22Rv1 (cell line): ENCODE measurements around the gene CTXND1.

ENCODE experiments used
- H3K27ac ChIP-seq: fragments of 450-650 bp; 2 replicates; pipeline ENCODE4 v1.5.1; 2017
- ZFX ChIP-seq: fragments of 450-650 bp; IDR thresholded peaks from 2 replicates; pipeline ENCODE4 v1.6.1; 2017; ENCODE audit warnings: antibody characterized with exemption, borderline replicate concordance
- TF ChIP-seq, protein P1 (sequence below): fragments of 450-650 bp; IDR thresholded peaks from 2 replicates; pipeline ENCODE4 v1.5.1; 2017; ENCODE audit warnings: mild to moderate bottlenecking

Gene CTXND1

DNA sequence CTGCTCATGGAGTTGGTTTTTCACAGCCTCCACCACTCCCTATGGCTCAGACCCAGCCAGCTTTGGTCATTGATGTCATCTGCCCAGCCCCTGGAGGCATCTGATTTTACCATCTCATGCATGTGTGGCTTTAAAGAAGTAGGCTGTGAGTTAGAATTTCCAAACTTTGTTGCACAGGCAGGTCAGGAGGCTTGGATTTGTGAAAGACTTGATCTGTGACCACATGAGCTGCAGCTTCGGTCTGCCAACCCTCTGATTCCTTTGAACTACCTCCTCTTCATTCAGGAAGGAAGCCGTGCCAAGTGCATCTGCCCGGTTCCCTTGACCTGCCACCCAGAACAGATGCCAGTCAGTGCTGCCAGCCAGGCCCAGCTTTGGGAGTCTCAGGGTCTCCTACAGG lies 9.2 kb downstream of the CTXND1 start:
- no peak for TF ChIP-seq ZFX
- TF ChIP-seq, protein P1, sequence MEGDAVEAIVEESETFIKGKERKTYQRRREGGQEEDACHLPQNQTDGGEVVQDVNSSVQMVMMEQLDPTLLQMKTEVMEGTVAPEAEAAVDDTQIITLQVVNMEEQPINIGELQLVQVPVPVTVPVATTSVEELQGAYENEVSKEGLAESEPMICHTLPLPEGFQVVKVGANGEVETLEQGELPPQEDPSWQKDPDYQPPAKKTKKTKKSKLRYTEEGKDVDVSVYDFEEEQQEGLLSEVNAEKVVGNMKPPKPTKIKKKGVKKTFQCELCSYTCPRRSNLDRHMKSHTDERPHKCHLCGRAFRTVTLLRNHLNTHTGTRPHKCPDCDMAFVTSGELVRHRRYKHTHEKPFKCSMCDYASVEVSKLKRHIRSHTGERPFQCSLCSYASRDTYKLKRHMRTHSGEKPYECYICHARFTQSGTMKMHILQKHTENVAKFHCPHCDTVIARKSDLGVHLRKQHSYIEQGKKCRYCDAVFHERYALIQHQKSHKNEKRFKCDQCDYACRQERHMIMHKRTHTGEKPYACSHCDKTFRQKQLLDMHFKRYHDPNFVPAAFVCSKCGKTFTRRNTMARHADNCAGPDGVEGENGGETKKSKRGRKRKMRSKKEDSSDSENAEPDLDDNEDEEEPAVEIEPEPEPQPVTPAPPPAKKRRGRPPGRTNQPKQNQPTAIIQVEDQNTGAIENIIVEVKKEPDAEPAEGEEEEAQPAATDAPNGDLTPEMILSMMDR = no peak
- H3K27ac ChIP-seq = no peak overlapping the region

DNA sequence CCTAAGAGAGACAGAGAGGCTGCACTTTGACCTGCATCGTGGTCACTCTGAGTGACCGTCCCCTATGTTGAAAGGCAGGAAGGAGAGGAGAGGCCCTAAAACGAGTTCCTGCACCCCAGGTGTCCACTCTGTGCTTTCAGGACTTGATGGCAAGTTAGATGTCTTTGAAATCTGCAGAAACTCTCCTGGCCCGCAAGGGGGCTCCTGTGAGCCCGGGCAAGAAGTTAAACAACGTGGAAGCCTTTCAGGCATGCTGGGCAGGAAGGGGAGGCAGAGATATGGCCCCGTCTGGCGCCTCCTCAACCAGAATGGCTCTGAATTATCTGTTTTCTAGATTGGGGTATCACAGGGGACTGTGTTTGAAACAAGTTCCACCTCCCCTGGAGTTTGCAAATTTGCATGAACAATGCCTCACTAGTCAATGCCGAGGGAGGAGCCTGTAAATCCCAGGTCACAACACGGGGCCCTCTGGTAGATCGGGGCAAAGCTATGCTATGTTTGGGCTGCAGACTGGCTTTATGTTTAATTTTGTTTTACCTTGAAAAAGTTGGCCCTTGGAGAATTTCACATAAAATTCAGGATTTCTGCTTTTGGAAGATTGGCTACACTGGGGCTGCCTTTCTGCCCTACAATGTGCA lies 9.8 kb downstream of the CTXND1 start:
- H3K27ac ChIP-seq = no peak overlapping the region
- no peak for TF ChIP-seq ZFX
- TF ChIP-seq, protein P1 = peak; percentile 93

DNA sequence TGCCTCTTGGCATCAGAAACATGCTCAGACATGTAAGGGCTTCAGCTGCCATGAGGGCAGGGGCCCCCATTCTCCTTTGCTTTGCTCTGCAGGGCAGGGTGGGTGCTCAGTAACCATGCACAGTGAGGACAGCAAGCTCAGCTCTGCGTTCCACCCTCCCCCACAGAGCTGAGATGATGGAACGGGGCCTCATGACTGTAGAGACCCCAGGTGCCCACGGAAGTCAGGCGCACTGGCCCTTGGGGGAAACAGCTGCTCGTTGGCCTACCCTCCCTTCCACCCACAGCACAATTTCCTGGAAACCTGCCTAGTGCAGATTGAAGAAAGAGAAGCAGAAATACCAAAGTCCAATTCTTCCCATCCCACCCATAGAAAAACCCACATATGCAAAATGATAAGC lies 10.5 kb downstream of the CTXND1 start:
- TF ChIP-seq, protein P1 = no peak
- no peak for TF ChIP-seq ZFX
- no peak overlapping the region for H3K27ac ChIP-seq

DNA sequence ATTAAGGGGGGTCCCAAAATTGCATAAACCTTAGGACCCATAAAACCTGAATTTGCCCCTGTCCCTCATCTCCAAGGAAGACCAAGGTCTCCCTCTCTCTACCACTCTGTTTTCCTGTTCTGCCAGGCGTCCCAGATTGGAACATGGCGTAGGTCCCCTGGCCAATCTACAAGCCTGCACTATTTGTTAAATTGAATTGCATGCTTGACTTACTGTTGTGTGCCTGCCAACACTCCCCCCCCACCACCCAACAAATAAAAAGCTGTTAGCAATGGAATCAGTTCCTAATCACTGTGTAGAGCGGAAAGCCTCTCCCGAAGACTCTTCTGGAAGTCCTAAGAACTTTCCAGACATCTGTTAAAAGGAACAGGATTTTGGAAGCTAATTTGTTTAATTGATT lies 11.7 kb downstream of the CTXND1 start:
- TF ChIP-seq, protein P1 = no peak
- TF ChIP-seq ZFX = no peak
- no peak overlapping the region for H3K27ac ChIP-seq

DNA sequence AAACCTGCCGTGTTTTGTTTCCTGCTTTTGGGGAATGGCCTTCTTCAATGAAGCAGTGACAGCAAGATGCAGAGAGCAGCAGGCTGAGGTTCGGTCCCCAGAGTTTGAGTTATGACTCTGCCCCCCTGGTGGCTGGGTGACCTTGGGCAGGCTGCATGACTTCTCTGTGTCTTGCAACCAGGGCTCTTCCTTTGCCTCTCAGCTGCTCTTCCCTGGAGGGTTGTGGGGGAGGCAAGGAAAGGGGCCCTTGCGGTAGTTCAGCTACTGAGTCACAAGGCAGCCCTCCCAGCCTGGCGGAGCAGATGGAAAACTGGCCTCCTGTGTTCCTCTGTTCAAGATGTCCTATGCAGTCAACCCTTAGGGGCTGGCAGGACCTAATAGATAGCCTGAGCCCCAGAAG lies 17.1 kb downstream of the CTXND1 start:
- no peak overlapping the region for H3K27ac ChIP-seq
- TF ChIP-seq, protein P1 = peak; percentile 65
- no peak for TF ChIP-seq ZFX

DNA sequence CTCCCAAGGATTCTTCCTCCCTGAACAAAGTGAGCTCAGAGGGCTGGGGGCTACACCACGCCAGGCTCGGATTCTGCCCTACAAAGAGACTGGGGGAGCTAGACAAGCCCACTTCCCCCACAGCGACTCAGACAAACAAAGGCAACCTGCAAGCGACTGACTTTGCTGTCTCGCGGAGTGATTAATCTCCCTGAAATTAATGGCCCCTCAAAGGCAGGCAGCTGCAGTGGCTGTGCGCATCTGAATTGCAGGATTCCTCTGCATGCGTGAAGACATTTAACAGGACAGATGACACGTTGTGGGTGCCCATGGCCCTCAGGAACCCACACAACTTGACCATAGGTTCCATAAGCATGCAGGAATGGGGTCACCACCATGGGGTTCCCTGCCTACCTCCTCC lies 18.4 kb downstream of the CTXND1 start:
- no peak for TF ChIP-seq ZFX
- TF ChIP-seq, protein P1 = no peak
- no peak overlapping the region for H3K27ac ChIP-seq

DNA sequence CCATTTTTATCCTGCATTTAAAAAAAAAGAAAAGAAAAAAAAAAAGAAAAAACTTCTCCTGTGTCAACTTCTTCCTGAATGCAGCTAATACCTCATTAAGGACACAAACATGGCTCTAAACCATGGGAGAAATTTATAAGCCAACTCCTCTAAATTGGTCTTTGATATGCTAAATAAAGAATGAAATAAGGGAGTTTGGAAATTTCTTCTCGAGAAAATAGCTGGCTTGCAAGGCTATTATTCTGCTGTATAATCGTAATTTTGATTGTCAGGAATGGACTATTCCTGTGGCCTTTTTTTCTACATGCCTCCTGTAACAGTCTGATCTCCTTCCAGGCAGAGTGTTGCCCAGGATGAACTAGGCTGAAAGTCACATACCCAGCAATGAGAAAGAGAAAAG lies 20.6 kb downstream of the CTXND1 start:
- H3K27ac ChIP-seq = no peak overlapping the region
- TF ChIP-seq, protein P1 = no peak
- TF ChIP-seq ZFX = no peak
